Right renal cortex interstitium (tissue), 3 donors: ENCODE results near the gene NR6A1. TPM values are rescaled to one million over a fixed set of nuclear protein-coding genes. Genes with fewer than 3 reads are reported as not detected.

ENCODE experiments used
- DNase-seq, 3 donors: peaks; one replicate each; pipeline ENCODE4 v3.0.0-alpha.2; 2013; ENCODE audit warnings: low read depth in 3 of 3, low spot score in 2 of 3
- polyA plus RNA-seq, 3 donors: library from polyadenylated mRNA; unstranded; fragments of 120-200 nt; gene quantifications; one replicate each; pipeline ENCODE4 v1.2.1, GENCODE V29; 2013; ENCODE audit not compliant: insufficient read length in 3 of 3

Gene NR6A1
- polyA plus RNA-seq, 3 donors, result 0.57 to 1.1 (median 0.89) TPM

DNA sequence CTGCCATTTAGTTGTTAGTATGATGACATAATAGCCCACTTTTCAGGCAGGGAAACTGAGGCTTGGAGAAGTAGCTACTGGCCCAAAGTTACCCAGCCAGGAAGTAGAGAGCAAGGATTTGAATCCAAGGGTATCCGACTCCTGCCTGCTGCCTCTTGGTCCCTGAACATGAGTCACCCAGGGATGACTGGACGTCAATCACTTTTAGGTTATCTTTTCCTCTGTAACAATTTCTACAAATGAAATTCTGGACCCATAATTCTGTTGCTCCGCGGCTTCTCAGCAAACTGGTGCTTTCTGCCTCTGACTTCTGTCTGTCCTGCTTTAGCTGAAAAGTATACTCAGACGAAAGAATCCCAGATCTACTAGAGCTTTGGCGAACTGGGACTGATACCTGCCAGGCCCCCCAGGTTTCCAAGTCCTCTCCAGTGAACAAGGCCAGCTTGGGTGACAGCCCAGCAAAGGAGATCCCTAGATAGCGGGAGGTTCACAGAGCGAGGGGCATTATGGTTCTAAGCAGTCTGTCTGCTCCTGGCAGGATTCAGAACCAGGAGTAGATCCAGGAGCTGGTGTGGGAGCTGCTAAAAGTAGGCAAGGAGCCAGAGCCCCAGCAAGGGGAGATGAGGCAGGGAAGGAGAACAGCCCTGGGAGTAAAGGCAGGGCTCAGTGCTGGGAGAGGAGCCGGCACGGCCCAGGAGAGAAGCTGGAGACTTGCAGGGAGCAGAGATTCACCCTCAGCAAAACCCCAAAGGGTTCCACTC, 26.4 kb upstream of the NR6A1 start:
- DNase-seq, result no peak

- DNase-seq, result no peak
These were observed 24.8 kb upstream of the NR6A1 start for GRCh38 chr9:124795881-124796431.

- no peak for DNase-seq
These were observed 23.9 kb upstream of the NR6A1 start for GRCh38 chr9:124794902-124795491.

DNA sequence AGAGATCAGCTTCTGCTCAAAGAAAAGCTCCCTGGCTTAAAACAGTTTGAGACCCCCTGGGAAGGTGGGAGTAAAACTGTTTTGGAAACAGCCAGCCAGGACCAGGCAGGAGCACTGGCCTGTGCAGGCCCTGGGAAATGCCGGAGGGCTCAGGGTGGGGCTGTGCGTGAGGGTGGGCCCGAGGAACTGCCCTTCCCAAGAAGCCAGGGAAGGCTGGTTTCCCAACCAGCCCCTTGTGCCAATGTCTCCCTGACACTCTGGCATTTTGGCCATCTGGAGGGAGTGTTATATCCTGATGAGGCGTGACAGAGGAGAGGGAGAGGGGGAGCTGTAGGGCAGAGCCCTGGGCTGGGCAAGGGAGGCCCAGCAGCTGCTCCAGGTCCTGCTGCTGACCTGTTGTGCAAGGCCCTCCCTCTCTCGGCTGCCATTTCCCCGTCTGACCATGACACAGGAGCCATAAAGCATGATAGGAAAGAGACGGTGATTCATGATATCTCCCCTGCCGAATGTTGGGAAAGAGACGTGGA, 22.0 kb upstream of the NR6A1 start:
- no peak for DNase-seq

- no peak for DNase-seq
These were observed 21.3 kb upstream of the NR6A1 start for GRCh38 chr9:124792257-124793014.

GRCh38 chr9:124790801-124791505, 19.8 kb upstream of the NR6A1 start:
- no peak for DNase-seq

- DNase-seq, result no peak
These were observed 19.2 kb upstream of the NR6A1 start for GRCh38 chr9:124790301-124790700.

DNA sequence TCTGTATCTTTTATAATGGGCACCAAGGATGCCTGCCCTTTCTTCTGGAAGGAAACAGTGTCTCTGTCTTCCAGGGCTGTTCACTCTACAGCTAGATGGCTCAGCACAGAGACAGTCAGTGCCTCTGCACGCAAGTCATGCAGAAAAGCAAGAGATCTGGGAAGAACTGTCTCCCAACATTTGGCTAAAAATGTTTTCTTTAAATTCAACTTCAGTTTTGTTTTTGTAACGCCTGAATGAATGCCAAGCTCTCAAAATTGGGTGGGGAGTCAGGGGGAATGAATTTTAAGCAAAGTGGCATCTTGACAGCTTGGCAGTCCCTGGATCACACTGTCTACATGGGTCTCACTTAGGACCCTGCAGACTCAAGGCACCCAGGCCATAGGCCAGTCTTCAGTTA, 18.4 kb upstream of the NR6A1 start:
- DNase-seq, result no peak

DNA sequence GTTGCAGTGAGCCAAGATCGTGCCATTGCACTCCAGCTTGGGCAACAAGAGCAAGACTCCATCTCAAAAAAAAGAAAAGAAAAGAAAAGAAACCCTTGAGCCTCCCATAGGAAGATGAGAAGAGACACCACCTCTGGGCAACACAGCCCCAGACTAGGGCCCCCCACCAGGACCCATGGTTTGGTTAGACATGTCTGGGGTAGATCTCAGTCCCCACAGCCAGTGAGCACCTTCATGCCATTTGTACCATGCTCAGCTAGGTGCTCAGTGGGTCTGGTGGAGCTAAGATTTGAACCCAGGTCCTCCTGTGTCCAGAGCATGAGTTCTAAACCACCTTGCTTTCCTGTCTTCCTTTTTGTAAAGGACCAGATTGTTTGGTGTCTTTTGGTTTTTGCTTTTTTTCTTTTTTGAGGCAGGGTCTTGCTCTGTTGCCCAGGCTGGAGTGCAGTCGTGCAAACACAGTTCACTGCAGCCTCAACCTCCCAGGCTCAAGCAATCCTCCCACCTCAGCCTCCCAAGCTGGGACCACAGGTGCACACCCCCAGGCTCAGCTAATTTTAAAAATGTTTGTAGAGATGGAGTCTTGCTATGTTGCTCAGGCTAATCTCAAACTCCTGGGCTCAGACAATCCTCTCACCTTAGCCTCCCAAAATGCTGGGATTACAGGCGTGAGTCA, 17.6 kb upstream of the NR6A1 start:
- no peak for DNase-seq

DNA sequence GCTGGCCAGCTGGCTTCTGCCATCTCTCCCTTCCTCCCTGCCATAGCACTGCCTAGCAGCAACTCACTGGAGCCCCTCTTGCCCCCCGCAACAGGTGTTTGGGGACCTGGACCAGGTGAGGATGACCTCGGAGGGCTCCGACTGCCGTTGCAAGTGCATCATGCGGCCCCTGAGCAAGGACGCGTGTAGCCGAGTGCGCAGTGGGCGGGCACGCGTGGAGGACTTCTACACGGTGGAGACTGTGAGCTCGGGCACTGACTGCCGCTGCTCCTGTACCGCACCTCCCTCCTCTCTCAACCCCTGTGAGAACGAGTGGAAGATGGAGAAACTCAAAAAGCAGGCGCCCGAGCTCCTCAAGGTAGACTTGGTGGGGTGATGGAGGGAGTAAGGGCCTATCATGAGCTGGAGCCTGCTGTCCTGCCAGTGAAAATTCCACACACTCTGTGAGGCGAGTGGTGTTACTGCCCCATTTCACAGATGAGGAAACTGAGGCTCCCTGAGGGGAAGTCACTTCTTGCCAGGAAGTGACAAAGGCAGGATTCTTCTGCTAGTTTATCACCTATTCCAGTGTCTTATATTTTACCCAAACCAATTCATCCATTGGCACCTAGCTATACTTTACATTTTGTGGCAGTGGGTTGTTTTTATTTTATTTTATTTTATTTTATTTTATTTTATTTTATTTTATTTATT, 15.9 kb upstream of the NR6A1 start:
- DNase-seq, result no peak

DNA sequence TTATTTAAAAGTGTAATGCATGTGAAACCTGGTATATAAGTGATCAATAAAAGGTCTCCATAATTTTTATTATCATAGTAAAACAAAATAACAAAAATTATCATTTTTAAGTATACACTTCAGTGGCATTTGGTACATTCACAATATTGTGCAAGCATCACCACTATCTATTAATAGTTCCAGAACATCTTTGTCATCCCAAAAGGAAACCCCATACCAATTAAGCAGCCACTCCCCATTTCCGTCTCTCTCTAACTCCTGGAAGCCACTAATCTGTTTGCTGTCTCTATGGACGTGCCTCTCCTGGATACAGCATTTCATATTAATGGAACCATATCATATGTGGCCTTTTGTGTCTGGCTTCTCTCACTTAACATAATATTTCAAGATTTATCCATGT, 13.4 kb upstream of the NR6A1 start:
- no peak for DNase-seq

GRCh38 chr9:124783830-124784229, 12.7 kb upstream of the NR6A1 start:
- no peak for DNase-seq

DNA sequence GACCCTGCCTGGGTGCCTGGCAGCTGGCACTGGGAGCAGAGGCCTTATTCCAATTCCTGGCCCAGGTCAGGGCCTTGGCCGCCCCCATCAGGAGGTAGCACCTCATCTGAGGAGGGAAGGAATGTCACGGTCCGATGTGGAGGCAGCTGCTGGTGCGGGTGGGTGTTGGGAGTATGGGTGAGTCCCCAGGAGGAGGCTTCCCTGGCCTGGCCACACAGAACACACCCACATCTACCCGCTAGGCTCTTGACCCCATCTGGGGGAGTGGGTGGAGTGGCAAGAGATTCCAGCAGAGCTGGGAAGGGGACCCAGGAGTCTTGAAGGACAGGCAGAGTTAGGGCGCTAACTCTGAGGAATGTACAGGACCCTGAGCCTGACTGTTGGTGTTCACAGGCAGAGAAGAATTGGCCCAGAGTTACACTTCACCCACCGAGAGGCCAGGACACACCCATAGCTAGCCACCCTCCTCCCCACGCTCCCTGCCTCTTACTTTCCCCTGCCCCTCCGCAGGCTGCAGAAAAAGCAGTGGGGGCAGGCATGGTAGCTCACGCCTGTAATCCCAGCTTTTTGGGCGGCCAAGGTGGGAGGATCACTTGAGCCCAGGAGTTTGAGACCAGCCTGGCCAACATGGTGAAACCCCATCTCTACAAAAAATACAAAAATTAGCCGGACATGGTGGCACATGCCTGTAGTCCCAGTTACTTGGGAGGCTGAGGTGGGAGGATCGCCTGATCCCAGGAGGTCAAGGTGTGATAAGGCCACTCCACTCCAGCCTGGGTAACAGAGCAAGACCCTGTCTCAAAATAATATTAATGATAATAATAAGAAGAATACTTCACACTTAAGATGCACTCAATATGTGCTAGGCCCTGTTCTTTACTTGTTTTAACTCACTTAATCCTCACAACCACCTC, 11.8 kb upstream of the NR6A1 start:
- no peak for DNase-seq

GRCh38 chr9:124781967-124782660, 11.0 kb upstream of the NR6A1 start:
- DNase-seq, result no peak

- no peak for DNase-seq
These were observed 9.6 kb upstream of the NR6A1 start for GRCh38 chr9:124780757-124781151.

GRCh38 chr9:124780060-124780756, 9.1 kb upstream of the NR6A1 start:
- no peak for DNase-seq

GRCh38 chr9:124779368-124780059, 8.4 kb upstream of the NR6A1 start:
- DNase-seq, result peak in 1 of 3 donors; percentile 50
